ENCODE results near the gene PRKCA.
A peak's percentile ranks its signal among the peaks of the same experiment; 100 is the strongest.
"Not testable (repeated sequence)": the region's sequence is repeated elsewhere in the genome, so short reads cannot be mapped to it uniquely, and the experiment has no call there.

Gene PRKCA

DNA sequence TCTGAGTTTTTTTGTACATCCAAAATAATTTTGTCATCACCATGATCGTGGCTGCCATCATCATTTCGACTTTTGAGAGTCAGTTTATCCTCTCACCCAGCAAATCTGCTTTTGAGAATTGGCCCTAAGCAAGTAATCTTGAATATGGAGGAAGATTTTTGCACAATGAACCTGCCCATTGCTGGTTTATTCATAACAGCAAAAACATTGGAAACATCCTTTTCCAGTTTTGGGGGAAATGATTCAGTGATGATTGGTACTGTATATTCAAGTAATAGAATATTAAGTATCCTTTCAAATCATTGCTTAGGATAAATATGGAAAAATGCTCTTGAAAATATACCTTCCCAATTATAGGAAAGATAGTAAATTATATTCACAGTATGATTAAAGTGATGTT is 53.1 kb downstream of the PRKCA start:
- DNase-seq: no peak

DNA sequence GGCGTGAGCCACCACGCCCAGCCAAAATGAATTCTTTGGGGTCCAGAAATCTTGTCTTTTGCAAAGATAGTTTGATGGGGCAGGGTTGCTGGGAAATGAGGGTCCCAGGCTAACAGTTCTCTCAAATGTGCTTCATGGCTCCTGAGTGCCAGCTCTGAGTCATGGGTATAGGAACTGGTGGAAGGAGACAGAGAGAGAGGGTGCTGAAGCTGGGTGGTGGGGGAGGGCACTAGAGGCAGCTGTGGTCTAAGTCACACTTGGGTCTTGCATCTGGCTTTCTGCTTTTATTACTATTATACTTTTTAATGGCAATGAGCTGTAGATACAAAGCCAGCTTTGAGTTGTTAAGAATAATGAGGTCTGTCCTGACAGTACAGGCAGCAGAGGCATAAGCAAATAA is 54.6 kb downstream of the PRKCA start:
- no peak for DNase-seq

DNA sequence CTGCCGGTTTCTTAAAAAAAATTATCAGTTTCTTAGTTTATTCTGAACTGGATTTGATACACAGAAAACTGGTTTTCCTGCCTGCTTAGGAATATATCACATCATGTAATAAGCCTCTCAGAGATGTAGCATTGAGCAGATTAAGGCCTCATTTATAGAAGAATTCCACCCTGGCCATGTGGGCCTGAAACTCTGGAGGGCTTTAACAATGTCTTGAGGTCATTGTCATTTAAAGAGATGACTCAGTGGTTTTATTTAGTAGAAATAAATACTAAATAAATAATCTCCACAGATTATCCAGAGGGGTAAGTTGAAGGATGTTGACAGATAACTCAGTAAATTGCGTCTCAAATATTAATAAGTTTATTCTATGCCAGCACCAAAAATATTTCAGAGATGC is 56.9 kb downstream of the PRKCA start:
- DNase-seq: no peak

DNA sequence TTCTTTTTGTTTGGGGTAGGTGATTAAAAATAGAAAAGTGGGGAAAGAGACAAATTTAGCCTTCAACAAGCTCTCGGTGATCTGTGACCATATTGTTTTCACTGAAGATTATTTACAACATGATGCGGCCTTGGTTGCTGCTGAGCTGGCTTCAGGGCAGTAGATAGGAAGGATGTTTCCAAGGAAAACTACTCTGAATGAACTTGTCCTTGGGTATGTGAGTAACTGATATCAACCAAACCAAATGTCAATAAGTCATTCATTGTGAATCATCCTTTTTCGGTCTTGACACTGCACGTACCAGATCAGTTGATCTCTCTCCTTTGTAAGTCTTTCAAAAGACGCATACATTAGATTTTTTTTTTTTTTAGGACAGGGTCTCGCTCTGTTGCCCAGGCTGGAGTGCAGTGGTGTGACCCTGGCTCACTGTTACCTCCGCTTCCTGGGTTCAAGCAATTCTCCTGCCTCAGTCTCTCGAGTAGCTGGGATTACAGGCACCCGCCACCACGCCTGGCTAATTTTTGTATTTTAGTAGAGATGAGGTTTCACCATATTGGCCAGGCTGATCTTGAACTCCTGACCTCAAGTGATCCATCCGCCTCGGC is 58.6 kb downstream of the PRKCA start:
- not testable (repeated sequence) for DNase-seq

DNA sequence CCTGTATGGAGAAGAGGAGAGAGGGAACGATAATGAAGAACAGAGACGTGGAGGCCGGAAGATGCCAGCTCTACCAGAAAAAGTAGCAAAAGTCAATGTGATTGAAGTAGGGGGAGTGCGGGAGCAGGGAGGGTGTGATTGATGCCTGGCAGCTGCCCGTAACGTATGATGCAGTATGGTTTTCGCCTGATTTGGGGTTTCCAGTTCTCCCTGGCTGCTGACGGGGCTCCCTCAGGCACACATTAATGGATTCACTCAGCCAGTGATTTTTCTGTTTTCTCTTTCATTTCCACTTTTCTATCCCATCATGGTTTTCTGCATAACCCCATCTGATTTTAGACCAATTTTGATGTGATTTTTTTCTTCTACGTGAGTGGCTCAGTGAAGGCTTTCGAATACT is 62.1 kb downstream of the PRKCA start:
- no peak for DNase-seq

DNA sequence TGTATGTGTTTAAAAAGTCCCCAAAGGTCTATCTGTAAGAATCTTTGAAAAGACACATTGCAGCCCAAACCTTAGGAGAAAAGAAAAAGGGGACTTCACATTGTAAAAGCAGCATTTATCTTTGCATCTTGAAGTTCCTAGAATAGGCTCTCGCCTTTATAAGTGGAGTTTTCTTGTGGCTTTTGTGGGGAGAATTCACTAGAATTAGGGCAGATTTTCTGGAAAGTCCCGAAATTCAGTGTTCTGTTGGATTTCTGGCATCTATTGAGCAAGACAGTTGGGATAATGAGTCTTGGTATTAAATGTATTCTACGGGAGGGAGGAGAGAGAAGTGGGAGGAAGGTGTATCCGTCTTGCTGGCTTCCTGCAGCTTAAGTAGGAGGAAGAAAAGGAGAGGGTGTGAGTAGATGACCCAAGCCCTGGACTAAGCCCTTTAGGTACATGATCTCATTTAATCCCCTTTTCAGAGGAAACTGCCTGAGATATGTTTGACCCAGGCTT is 62.6 kb downstream of the PRKCA start:
- no peak for DNase-seq

DNA sequence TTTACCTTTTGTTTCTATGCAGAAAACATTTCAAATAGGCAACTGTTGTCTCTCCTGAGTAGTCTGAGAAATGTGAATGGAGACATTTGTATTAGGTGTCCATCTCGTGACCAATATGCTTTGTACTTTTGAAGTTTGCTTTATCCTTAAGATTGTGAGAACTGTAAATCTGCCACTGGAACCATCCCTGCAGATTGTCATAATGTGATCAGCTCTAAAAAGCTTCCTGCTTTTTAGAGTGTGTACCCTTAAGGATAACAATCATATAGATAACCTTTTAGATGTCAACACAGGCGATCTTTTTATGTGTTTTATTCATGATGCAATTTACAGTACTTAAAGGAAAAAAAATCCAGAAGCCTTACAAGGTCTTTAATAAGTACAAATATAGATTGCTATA is 63.5 kb downstream of the PRKCA start:
- no peak for DNase-seq

DNA sequence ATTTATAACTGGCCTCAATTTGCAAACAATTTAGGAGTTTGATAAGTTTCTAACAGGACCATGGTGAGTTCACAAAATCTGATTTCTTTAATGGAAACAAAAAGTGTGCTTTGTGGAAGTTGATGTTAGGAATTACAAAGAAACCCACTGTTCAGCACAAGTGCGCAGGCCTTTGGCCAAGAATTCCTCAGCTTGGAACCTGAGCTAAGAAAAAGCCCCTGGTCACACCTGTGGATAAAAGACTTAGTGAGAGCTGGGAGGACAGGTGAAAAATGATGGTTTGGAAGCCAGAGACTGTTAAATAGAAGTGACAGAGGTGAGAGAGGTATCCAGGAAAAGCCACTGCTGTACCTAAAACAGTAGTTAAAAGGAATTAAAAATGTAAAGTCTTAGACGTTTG is 64.7 kb downstream of the PRKCA start:
- no peak for DNase-seq

DNA sequence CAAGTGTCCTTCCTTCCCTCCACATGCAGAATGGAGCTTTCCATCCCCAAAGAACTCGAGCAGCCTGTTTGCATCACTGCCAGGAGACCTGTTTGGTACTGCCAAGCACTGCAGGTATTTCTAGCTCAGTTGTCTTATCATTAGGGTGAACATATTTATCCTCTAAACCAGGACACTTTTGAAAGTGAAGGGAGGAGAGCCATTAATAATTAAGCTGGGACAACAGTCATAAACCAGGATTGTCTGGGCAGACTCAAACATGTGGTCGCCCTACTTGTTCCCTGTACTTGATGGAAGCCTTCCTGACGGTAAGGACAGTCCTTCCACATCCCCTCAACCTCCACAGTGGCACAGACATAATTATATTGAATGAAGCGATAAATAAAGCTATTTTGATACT is 67.4 kb downstream of the PRKCA start:
- DNase-seq: no peak

DNA sequence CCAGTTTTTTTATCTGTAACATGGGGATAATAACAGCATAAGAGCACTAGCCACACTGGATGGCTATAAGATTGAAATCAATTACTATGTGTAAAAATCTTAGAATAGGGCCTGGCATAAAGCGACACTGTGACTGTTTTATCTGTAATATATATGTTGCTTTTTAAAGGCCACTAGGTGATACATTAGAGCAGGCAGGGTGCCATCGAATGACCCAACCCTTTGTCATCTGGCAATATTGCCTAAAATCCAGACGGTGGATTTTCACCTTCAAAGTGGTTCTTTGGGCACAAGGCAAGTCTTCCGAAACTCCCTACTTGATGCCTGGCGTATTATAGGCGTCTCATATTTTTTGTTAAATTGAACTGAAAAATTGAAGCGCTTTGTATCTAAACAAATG is 69.1 kb downstream of the PRKCA start:
- DNase-seq: no peak

DNA sequence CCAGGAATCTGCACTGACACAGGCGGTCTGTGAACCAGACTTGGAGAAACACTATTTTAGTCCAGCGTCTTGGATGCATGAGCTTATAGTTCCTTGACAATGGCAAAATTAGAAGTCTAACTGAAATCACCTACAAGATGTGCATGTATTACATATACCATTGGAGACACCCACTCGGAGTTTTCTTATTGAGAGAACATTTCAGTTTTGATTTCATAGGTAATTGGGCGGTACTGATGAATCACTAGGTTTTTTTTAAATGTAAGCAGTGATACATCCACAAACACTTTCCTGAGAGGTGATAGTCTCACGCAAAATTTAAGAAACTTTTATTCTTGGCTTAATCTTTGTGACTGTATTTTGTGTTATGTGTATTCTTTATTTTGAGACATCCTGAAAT is 69.8 kb downstream of the PRKCA start:
- no peak for DNase-seq

DNA sequence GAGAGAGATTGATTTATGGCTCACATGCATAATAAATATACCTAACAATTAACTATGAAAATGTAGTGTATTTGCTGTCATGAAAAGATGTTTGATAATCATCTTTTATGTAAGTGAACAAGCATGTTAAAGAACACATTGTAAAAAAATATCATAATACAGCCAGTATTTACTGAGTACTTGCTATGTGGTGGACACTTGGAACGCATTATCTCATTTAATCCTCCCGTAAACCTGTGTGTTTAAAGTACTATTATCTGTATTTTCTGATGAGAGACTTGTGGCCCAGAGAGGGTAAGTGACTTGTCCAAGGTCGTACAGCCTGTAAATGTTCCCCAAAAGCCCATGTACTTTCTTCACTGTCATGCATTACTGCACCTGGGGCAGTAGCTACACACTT is 70.7 kb downstream of the PRKCA start:
- DNase-seq: no peak

DNA sequence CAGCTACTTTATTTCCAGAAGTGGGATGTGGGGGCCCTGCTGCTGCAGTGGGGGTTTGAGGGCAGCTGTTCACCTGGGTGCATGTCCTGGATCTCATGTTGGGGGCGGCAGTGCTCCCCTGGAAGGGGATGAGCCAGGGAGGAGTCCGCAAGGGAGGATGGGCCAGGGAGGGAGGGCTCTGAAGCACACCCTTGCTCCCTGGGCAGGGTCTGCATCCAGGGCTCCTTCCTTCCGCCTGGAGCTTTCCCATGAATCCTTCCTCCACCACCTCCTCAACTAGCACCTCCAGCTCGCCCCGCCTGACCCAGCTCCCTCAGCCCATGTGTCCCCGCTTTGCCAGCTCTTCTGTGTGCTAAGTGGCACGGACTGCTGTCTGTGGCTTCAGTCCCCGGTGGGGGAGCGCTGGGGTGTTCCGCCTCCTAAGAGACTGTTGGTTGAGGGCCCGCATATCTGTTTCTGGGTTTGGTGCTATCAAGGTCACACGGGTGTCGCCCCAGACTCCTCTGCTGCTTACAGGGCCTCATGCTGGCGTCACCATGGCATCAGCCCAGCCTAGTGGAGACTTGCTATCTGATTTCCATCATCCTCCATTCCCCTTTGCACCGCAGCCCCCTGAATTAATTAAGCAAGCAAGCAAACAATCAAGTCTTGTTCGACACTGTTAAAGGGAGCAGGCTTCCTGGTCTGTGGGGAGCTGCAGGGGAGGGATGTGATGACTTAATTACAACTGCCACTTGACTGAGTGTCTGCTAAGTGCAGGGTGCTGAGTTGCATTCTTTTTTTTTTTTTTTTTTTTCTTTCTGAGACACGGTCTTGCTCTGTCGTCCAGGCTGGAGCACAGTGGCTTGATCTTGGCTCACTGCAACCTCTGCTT is 71.8 kb downstream of the PRKCA start:
- peak; percentile 68 for DNase-seq

DNA sequence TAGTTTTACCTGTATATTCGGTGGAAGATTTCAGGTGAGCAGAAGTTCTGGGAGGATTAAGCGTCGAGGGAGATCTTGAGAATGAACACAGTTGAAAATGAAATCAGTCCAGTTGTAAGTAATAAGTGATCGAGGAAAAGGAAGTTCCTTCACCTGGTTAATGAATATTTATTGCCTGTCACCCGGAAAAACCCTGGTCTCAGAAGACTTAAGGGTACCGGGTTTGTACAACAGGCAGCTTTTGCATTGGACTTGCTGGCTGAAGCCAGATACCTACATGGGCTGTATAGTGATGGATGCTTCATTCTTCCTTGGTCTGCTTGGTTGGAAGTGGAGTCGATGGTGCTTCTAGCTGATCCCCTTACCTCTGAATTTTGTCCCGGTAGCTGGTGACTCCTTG is 72.7 kb downstream of the PRKCA start:
- DNase-seq: no peak

DNA sequence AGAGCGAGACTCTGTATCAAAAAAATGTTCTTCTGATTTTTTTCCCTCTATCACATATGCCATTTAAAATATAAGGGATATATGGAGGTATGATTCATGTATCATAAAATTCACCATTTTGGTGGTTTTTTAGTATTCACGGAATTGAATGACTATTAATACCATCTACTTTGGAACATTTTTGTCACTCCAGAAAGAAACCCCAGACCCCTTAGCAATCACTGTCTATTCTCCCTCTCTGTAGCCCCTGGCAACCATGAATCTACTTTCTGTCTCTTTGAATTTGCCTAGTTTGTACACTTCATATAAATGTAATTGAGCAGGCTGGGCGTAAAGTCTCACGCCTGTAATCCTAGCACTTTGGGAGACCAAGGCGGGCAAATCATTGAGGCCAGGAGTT is 75.9 kb downstream of the PRKCA start:
- DNase-seq: no peak

DNA sequence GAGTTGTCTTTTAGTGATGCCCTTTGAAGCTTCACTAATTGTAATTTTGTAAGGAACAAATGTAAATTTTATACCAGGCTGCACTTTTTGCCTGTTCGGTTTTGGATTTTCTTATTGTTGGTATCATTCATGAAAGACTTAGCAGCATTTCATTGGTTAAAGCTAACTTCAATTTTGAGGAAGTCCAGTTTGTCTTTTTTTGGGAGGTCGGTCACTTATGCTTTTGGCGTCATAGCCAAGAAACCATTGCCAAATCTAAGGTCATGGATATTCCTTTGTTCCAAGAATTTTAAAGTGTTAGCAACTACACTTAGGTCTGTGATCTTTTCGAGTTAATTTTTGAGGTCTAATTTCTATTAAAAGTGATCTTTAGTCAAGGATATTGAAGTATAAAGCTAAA is 77.1 kb downstream of the PRKCA start:
- DNase-seq: no peak

DNA sequence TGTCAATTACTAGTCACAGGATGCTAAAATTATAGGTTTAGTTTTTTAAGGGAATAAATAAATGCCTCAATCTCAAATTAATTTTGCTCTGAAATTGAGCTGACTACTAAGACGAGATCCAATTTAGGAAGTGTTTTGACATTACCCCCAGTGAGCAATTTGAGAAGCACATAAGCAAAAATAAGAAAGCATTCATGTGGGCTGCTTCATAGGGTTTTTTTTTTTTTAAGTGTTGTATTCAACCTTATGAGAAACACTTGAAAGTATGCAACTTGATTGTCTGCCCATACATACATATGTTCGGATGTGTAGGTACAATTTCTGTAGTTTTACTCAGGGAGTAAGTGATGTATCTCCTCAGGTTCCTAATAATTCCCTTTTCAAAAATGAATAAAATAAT is 77.6 kb downstream of the PRKCA start:
- DNase-seq: no peak

DNA sequence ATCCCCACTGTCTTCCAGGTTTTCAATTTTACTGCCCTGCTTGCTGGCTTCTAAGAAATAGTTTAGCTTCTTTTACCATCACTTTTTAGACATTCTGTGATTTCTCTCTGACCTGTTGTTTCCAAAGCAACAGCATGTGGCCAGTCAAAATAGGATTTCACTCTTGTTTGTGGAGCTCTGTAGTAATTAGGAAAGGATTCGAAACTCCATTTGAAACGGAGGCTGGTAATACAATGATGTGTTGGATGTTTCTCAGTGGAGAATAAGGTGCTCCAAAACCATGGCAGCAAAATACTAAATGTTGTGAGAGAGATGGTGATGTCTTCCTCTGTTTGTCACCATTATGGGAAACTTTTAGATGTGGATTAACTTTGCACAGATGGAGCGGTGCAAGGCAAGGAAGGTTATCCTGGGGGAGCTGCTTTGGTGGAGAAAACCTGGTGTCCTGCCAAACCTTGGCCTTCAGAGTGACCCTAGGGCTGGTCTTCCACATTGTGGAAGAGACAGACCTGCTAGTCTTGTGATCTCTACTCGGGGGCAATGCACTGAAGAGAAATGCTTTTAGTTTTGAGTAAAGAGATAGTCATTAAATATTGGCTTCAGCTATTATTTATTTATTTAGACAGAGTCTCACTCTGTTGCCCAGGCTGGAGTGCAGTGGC is 79.4 kb downstream of the PRKCA start:
- DNase-seq: no peak

DNA sequence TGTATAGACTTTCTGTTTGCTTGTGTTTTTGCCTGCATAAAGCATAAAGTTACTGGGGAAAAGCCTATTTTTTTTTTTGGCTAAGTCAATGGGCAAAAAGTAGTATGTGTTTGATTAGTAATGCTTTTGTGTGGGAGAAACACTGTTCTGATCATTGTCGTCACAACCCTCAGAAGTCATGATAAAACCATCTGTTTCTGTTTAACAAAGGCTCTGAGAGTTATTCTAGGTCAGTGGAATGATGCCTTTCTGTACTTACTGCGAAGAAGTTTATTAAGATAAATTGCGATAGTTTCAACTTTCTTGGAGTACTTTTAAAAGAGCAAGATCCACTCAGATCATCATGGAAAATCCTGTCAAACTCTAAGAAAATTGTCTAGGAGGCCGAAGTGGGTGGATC is 80.9 kb downstream of the PRKCA start:
- DNase-seq: no peak

DNA sequence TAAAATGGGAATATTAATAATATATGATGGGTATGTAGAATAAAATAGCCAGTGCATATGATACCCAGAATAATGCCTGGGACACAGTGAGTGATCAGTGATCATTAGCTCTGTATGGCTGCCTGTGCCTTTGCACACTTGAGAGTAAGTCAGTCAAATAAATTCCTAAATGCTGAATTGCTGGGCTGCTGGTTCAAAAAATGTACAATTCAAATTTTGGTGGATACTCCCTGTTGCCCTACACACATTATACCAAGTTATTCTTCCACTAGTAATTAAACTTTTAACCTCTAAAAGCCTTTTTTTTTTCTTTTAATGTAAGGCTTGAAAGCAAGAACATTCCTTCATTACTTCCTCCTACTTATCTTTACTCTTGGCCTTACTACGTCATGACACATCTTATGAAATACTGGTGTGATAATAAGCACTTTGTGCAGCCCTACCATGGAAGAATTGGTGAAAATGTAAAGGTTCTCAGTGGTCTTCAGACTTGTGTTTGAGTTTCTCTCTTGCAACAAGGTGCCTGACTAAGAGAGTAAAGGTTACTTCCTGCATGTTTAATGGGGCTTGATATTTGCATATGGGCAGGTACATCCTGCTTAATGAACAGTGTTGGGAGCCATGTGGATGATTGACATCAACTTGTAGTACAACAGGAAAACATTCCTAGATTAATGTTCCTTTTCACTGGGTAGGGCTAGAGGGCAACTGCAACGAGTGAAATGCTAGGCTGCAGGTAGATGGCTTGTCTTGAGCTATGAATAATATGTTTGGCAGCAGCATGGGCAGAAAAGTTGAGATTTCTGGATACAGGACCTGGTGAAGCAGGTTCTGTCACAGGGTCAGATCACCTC is 84.3 kb downstream of the PRKCA start:
- peak; percentile 12 for DNase-seq

DNA sequence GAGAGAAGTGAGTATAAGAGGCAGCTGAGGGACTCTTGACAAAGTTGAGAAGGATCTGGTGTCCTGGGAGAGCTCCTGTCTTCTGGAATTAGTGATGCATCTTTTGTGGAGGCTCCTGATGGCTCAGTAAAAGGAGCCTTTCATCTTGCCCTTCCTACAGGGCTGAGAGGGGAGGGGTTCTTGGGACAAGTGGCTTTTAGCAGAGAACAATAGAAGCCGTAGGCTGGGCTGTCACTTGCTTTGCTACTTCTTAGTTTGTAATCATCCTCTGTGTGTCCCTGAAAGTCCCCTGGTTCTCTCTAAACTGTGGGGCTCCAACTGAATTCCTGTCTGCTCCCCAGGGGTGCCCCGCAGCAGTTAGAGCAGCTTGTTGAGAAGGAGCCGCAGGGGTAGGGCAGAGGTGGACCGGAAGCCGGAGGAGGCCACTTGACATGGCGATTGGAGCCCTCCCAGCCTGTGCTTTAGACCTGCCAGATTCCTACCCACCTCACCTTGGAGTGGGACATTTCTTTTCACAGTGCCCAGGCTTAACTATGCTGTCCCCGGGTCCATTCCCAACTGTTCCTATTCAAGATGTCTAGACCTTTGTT is 85.1 kb downstream of the PRKCA start:
- no peak for DNase-seq

DNA sequence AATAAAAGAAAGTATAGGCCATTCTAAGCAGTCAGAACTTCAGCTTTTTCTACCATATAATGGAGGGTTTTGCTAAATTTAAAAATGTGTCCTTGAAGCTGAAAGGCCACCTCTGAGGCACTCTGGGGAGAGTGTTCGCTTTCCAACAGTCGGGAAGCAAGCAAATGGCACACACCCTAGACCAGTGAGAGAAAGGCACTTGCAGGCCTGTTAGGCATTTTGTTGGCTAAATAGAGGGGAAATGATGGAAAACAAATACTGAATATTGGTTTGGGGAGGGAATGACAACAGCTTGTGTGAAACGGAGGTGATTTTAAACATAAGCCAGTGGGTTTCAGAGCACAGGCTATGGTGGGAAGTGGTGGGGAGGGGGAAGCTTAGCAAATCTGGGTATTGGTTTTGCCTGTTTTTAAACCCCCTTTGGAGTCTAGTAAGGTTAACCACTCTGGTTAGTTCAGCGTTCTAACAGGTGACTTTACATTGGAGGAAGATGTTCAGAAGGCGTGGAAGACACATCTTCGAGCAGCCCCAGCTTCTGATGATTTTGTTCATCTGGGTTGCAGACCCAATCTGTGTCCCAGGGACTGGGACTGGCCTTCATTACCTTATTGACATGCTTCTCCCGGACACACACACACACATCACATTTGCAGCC is 90.5 kb downstream of the PRKCA start:
- DNase-seq: no peak
